H1 (cell line): ENCODE measurements around the gene ZNF577. TPM values are rescaled to one million over a fixed set of nuclear protein-coding genes. Genes with fewer than 3 reads are reported as not detected.

Source experiments
- CTCF ChIA-PET: fragments of 300-600 bp; sonication (Branson Sonifier 250); formaldehyde crosslinking; loops from one replicate; lab custom pipeline; 2021; ENCODE audit not compliant: partially characterized antibody; lab: Charles Lee
- POLR2A ChIA-PET: fragments of 300-600 bp; sonication (Branson Sonifier 250); formaldehyde crosslinking; loops from one replicate; lab custom pipeline; 2021; ENCODE audit warnings: inconsistent platforms; ENCODE audit not compliant: partially characterized antibody; lab: Charles Lee
- DNase-seq, 2 experiments: peaks; one replicate each; pipeline versions ENCODE4 v3.0.0 to v3.0.0-alpha.2; 2010 to 2022; ENCODE audit warnings: low spot score in 2 of 2, low read depth in 1 of 2, mixed read lengths in 1 of 2
- FAIRE-seq: peaks from 2 replicates; lab custom pipeline; 2011; peaks lifted over from hg19 to GRCh38; lab: Jason Lieb, UNC
- H2AFZ ChIP-seq: 2 replicates; pipeline ENCODE4 v1.8.1; 2012; ENCODE audit warnings: low read length, inconsistent platforms
- H2AK5ac ChIP-seq: 2 replicates; pipeline ENCODE4 v1.6.1; 2013; ENCODE audit warnings: low read depth, low read length
- H2BK120ac ChIP-seq: replicated peaks from 2 replicates; pipeline ENCODE3; 2013; ENCODE audit warnings: low read depth, low read length, inconsistent platforms
- H2BK12ac ChIP-seq: 2 replicates; pipeline ENCODE4 v1.6.1; 2013; ENCODE audit warnings: low read depth, low read length
- H2BK15ac ChIP-seq: 2 replicates; pipeline ENCODE4 v1.6.1; 2013; ENCODE audit warnings: low read length
- H2BK20ac ChIP-seq: 2 replicates; pipeline ENCODE4 v1.6.1; 2013; ENCODE audit warnings: low read length
- H2BK5ac ChIP-seq: 2 replicates; pipeline ENCODE4 v1.6.1; 2013; ENCODE audit warnings: low read depth, low read length
- H3K14ac ChIP-seq: 2 replicates; pipeline ENCODE4 v1.6.1; 2013; ENCODE audit warnings: inconsistent platforms; ENCODE audit not compliant: insufficient read length
- H3K18ac ChIP-seq: 2 replicates; pipeline ENCODE4 v1.6.1; 2013; ENCODE audit warnings: low read length; ENCODE audit errors: extremely low read depth
- H3K23ac ChIP-seq: 2 replicates; pipeline ENCODE4 v1.6.1; 2013; ENCODE audit warnings: inconsistent platforms; ENCODE audit not compliant: insufficient read length
- H3K23me2 ChIP-seq: 2 replicates; pipeline ENCODE4 v1.6.1; 2013; ENCODE audit warnings: low read depth, low read length
- H3K27ac ChIP-seq: 2 replicates; pipeline ENCODE4 v1.6.1; 2011; ENCODE audit warnings: low read depth, low read length, inconsistent platforms
- H3K27me3 ChIP-seq, 4 experiments: replicated peaks in 1 of 4; 1 replicate in 1 of 4; 2 replicates in 3 of 4; pipeline versions ENCODE4 v1.6.1 to v1.8.1; 2011 to 2013; ENCODE audit warnings: low read length in 3 of 4, mild to moderate bottlenecking in 3 of 4, inconsistent platforms in 2 of 4, mixed read lengths in 2 of 4, moderate library complexity in 1 of 4; ENCODE audit not compliant: control insufficient read depth in 3 of 4, insufficient read depth in 3 of 4; ENCODE audit errors: extremely low read depth in 1 of 4
- H3K36me3 ChIP-seq, 4 experiments: 2 replicates each; pipeline versions ENCODE4 v1.6.1 to v1.8.1; 2011 to 2013; ENCODE audit warnings: mild to moderate bottlenecking in 4 of 4, low read length in 3 of 4, moderate library complexity in 2 of 4, control low read depth in 1 of 4, inconsistent platforms in 1 of 4; ENCODE audit not compliant: insufficient read depth in 4 of 4, control insufficient read depth in 2 of 4
- H3K4ac ChIP-seq: replicated peaks from 2 replicates; pipeline ENCODE3; 2013; ENCODE audit warnings: low read length, low read depth, mixed read lengths, inconsistent platforms; ENCODE audit not compliant: insufficient read length
- H3K4me1 ChIP-seq, 4 experiments: replicated peaks in 1 of 4; 1 replicate in 1 of 4; 2 replicates in 3 of 4; pipeline versions ENCODE4 v1.6.1 to v1.8.1; 2011 to 2013; ENCODE audit warnings: low read length in 3 of 4, inconsistent platforms in 2 of 4, mixed read lengths in 1 of 4; ENCODE audit not compliant: insufficient read depth in 4 of 4, control insufficient read depth in 3 of 4
- H3K4me2 ChIP-seq, 2 experiments: 2 replicates each; pipeline versions ENCODE4 v1.6.1 to v1.8.1; 2011 to 2013; ENCODE audit warnings: low read depth in 2 of 2, low read length in 2 of 2, control low read depth in 1 of 2, inconsistent platforms in 1 of 2, mild to moderate bottlenecking in 1 of 2; ENCODE audit not compliant: insufficient read depth in 1 of 2
- H3K4me3 ChIP-seq, 4 experiments: fragments of 200-600, 300-600 bp in 1 of 4; sonication (generic), shearing (Covaris generic), sonication (Bioruptor Twin) in 1 of 4; 2 replicates each; pipeline versions ENCODE4 v1.5.1 to v1.8.1; 2011 to 2016; ENCODE audit warnings: low read length in 4 of 4, low read depth in 3 of 4, control low read depth in 2 of 4, inconsistent platforms in 2 of 4, mild to moderate bottlenecking in 2 of 4, mixed read lengths in 1 of 4, moderate library complexity in 1 of 4; ENCODE audit not compliant: insufficient read depth in 2 of 4; ENCODE audit errors: extremely low read depth in 1 of 4
- H3K56ac ChIP-seq: replicated peaks from 2 replicates; pipeline ENCODE3; 2013; ENCODE audit warnings: low read depth, mild to moderate bottlenecking, mixed read lengths, low read length, inconsistent platforms; ENCODE audit not compliant: insufficient read length
- H3K79me1 ChIP-seq: 2 replicates; pipeline ENCODE4 v1.6.1; 2013; ENCODE audit warnings: low read depth, low read length, control low read depth
- H3K79me2 ChIP-seq, 2 experiments: 2 replicates each; pipeline versions ENCODE4 v1.6.1 to v1.8.1; 2012 to 2013; ENCODE audit warnings: low read length in 2 of 2, mild to moderate bottlenecking in 2 of 2, inconsistent platforms in 1 of 2; ENCODE audit not compliant: insufficient read depth in 2 of 2, control insufficient read depth in 1 of 2
- H3K9ac ChIP-seq, 4 experiments: replicated peaks in 1 of 4; 1 replicate in 1 of 4; 2 replicates in 3 of 4; pipeline versions ENCODE4 v1.6.1 to v1.8.1; 2011 to 2013; ENCODE audit warnings: low read depth in 3 of 4, low read length in 3 of 4, control low read depth in 2 of 4, mild to moderate bottlenecking in 2 of 4, moderate library complexity in 2 of 4, inconsistent platforms in 1 of 4; ENCODE audit errors: extremely low read depth in 1 of 4
- H3K9me3 ChIP-seq, 2 experiments: 2 replicates each; pipeline versions ENCODE4 v1.6.1 to v1.8.1; 2012 to 2013; ENCODE audit warnings: mild to moderate bottlenecking in 2 of 2, moderate library complexity in 2 of 2, control low read depth in 1 of 2, inconsistent platforms in 1 of 2, low read depth in 1 of 2, low read length in 1 of 2, mixed read lengths in 1 of 2; ENCODE audit not compliant: insufficient read depth in 2 of 2
- H4K20me1 ChIP-seq, 2 experiments: replicated peaks in 1 of 2; 2 replicates each; pipeline versions ENCODE3 to v1.8.1; 2011 to 2013; ENCODE audit warnings: inconsistent platforms in 2 of 2, low read length in 2 of 2, mild to moderate bottlenecking in 1 of 2; ENCODE audit not compliant: insufficient read depth in 2 of 2, control insufficient read depth in 1 of 2
- H4K5ac ChIP-seq: 2 replicates; pipeline ENCODE4 v1.6.1; 2013; ENCODE audit warnings: low read length, low read depth, mixed read lengths, inconsistent platforms; ENCODE audit not compliant: insufficient read length
- H4K8ac ChIP-seq: 2 replicates; pipeline ENCODE4 v1.8.0; 2013; ENCODE audit warnings: mild to moderate bottlenecking, moderate library complexity, low read length, inconsistent platforms; ENCODE audit not compliant: insufficient read depth; ENCODE audit errors: extremely low read depth
- H4K91ac ChIP-seq: replicated peaks from 2 replicates; pipeline ENCODE3; 2013; ENCODE audit warnings: low read length, mixed read lengths, inconsistent platforms; ENCODE audit not compliant: insufficient read length
- ATF2 ChIP-seq: IDR thresholded peaks from 2 replicates; pipeline ENCODE4 v1.6.1; 2012; ENCODE audit warnings: low read length, inconsistent platforms
- CBX5 ChIP-seq: fragments of 300-800, 300-1000 bp; sonication (generic); IDR thresholded peaks from 2 replicates; pipeline ENCODE4 v1.7.1; 2016; ENCODE audit warnings: antibody characterized with exemption, low read length, low read depth
- CHD1 ChIP-seq: IDR thresholded peaks from 2 replicates; pipeline ENCODE4 v1.6.1; 2012; ENCODE audit warnings: low read depth, low read length, improper control_type of control experiment
- CHD2 ChIP-seq: IDR thresholded peaks from 2 replicates; pipeline ENCODE4 v1.6.1; 2012; ENCODE audit warnings: low read length, improper control_type of control experiment
- CREB1 ChIP-seq: IDR thresholded peaks from 2 replicates; pipeline ENCODE4 v1.6.1; 2012; ENCODE audit warnings: inconsistent platforms
- JUND ChIP-seq: IDR thresholded peaks from 2 replicates; pipeline ENCODE4 v1.6.1; 2011; ENCODE audit warnings: mild to moderate bottlenecking, improper control_type of control experiment, low read length
- NANOG ChIP-seq: IDR thresholded peaks from 2 replicates; pipeline ENCODE4 v1.6.1; 2011; ENCODE audit warnings: low read length, low read depth, mild to moderate bottlenecking, inconsistent platforms; ENCODE audit not compliant: insufficient read depth, poor library complexity, severe bottlenecking
- RBBP5 ChIP-seq: IDR thresholded peaks from 2 replicates; pipeline ENCODE4 v1.7.1; 2012; ENCODE audit warnings: low read depth, mild to moderate bottlenecking, inconsistent platforms, low read length, moderate library complexity, borderline replicate concordance
- RFX5 ChIP-seq: IDR thresholded peaks from 2 replicates; pipeline ENCODE4 v1.6.1; 2011; ENCODE audit warnings: low read depth, low read length, improper control_type of control experiment, borderline replicate concordance
- SIN3A ChIP-seq, 2 experiments: IDR thresholded peaks in 1 of 2; conservative IDR thresholded peaks in 1 of 2; 2 replicates each; pipeline ENCODE4 v1.6.1; 2011 to 2012; ENCODE audit warnings: low read length in 2 of 2, improper control_type of control experiment in 1 of 2, low read depth in 1 of 2, mild to moderate bottlenecking in 1 of 2
- SP1 ChIP-seq: IDR thresholded peaks from 2 replicates; pipeline ENCODE4 v1.6.1; 2011; ENCODE audit warnings: low read depth, low read length
- TAF7 ChIP-seq: optimal IDR thresholded peaks from 2 replicates; pipeline ENCODE3; 2011; ENCODE audit warnings: low read depth, mild to moderate bottlenecking, inconsistent platforms, low read length, moderate library complexity, borderline replicate concordance
- ZNF274 ChIP-seq: IDR thresholded peaks from 2 replicates; pipeline ENCODE4 v1.7.0; 2012; ENCODE audit warnings: low read length, borderline replicate concordance; ENCODE audit errors: extremely low read depth
- WGBS, 2 experiments: shearing (Covaris generic) in 1 of 2; methylation state at CpG; one replicate each; pipeline versions ENCODE4 v1.1.6 to v1.1.7; 2013 to 2015; ENCODE audit warnings: low lambda C conversion rate in 2 of 2, mixed read lengths in 2 of 2, inconsistent platforms in 1 of 2, low coverage in 1 of 2, missing lambda C conversion rate in 1 of 2; ENCODE audit not compliant: insufficient replicate concordance in 2 of 2, insufficient coverage in 1 of 2, insufficient read length in 1 of 2; ENCODE audit errors: extremely low coverage in 1 of 2, missing lambda C conversion rate in 1 of 2; 5-methylcytosine and 5-hydroxymethylcytosine counted together
- polyA plus RNA-seq, 7 experiments: library from polyadenylated mRNA; depleted of rRNA in 3 of 7; stranded (reverse) in 5 of 7; unstranded in 2 of 7; fragments of >200 nt in 5 of 7; fragments of 200-250 nt in 2 of 7; gene quantifications; 1 replicate in 5 of 7; 2 replicates in 1 of 7; 4 replicates in 1 of 7; pipeline versions ENCODE4 v1.2.1 to v1.2.3, GENCODE V29; 2011 to 2013; ENCODE audit warnings: missing spikeins in 2 of 7, mixed read lengths in 2 of 7
- total RNA-seq: library from RNA; stranded (reverse); fragmentation: NEBNext Ultra II Directional; extraction: Animal tissue kit (Norgen Biotek cat#: 25700); gene quantifications from 2 replicates; pipeline ENCODE4 v1.2.1, GENCODE V29; 2021

ZNF577 gene
- total and polyA plus RNA-seq, 2 of the 8 experiments (the other 6 are each of a cell fraction or from before 2014, with no cell fraction given), result 13.8 to 14.9 TPM

DNA sequence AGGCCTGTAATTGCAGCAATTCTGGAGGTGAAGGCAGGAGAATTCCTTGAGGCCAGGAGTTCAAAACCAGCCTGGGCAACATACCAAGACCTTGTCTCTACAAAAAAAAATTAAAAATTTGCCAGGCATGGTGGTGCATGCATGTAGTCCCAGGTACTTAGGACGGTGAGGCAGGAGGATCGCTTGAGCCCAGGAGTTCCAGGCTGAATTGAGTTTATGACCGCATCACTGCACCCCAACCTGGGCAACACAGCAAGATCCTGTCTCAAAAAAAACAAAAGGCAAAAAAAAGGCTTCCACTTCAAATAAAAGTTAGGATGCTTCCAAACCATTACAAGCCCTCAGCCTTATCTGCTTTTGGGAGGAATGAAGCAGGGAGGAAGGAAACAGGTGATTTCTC, 5.2 kb downstream of the ZNF577 start:
- no peak for DNase-seq
- Histone ChIP-seq H3K4me2 (no peak overlapping the region), H3K36me3 (peaks cover 4 to 64% (median 29%) of the 10 kb centered on the region in 4 experiments; a peak in 7 of 8 replicates), H3K79me1 (0 out of 2 replicates have a peak, but pooled peaks cover 3% of the 10 kb centered on the region), H2BK5ac (no peak overlapping the region), H3K4me1 (peaks cover 0 to 3% (median 0%) of the 10 kb centered on the region in 4 experiments; a peak in 1 of 7 replicates), H2BK12ac (no peak overlapping the region), H2AK5ac (no peak overlapping the region), H2AFZ (no peak overlapping the region), H3K56ac (no peak overlapping the region), H3K9me3 (peaks cover 10 to 12% of the 10 kb centered on the region in 2 experiments), H4K91ac (no peak overlapping the region), H3K79me2 (peaks cover 0 to 25% of the 10 kb centered on the region in 2 experiments; a peak in 2 of 4 replicates), H2BK120ac (no peak overlapping the region), H2BK15ac (no peak overlapping the region), H3K23me2 (no peaks in the 10 kb centered on the region), H3K18ac (no peak overlapping the region), H4K5ac (no peak overlapping the region), H2BK20ac (no peak overlapping the region), H3K9ac (no peak overlapping the region), H4K20me1 (no peaks in the 10 kb centered on the region), H3K27me3 (no peaks in the 10 kb centered on the region), H3K4ac (no peak overlapping the region), H4K8ac (no peak overlapping the region), H3K27ac (no peak overlapping the region), H3K4me3 (no peak overlapping the region), H3K14ac (no peak overlapping the region), H3K23ac (no peak overlapping the region)
- ChIA-PET CTCF (no interaction called here), POLR2A (interaction anchor here (0.7 to 1.0 kb wide), 2 partner anchors 13 to 193 kb away, joined by 3 to 4 read pairs; no protein-coding TSS in a partner anchor)
- WGBS, 2 experiments, result 91% methylated on average over 3 of the region's 3 CpGs; no CpG with 5 or more reads in 1 of the 2 experiments
- no peak for FAIRE-seq
- TF ChIP-seq TAF7 (no peak), JUND (no peak), RBBP5 (no peak), ATF2 (no peak), CREB1 (no peak), SIN3A (conservative IDR thresholded peaks at IDR 0.05 in 1 of 2, IDR thresholded peaks at IDR 0.05 in 1 of 2; ENCODE audit: low read depth in 1 of 2, low read length in 2 of 2) (no peak), CHD1 (no peak), RFX5 (no peak), SP1 (no peak), NANOG (no peak), CHD2 (no peak), CBX5 (no peak), ZNF274 (no peak)
